SK-MEL-5 (cell line): ENCODE results near the gene GFY. TPM values are rescaled to one million over a fixed set of nuclear protein-coding genes. Genes with fewer than 3 reads are reported as not detected.

ENCODE experiments used
- DNase-seq: peaks from one replicate; pipeline ENCODE4 v3.0.0-alpha.2; 2016; ENCODE audit warnings: low read depth, low spot score
- in situ Hi-C: cut with HindIII; loops from 2 replicates; pipeline ENCODE4 v1.10.0; 2016; ENCODE audit warnings: low sequenced_read_pairs, high pct_unique_total_duplicates, low pct_unique_long_range_greater_than_20kb
- total RNA-seq: library from RNA; depleted of rRNA; stranded (reverse); fragments of >200 nt; shearing (Covaris generic); gene quantifications from 2 replicates; pipeline ENCODE4 v1.2.3, GENCODE V29; 2014

GFY gene
- total RNA-seq, 1 experiment from 2014 or later: not detected

DNA sequence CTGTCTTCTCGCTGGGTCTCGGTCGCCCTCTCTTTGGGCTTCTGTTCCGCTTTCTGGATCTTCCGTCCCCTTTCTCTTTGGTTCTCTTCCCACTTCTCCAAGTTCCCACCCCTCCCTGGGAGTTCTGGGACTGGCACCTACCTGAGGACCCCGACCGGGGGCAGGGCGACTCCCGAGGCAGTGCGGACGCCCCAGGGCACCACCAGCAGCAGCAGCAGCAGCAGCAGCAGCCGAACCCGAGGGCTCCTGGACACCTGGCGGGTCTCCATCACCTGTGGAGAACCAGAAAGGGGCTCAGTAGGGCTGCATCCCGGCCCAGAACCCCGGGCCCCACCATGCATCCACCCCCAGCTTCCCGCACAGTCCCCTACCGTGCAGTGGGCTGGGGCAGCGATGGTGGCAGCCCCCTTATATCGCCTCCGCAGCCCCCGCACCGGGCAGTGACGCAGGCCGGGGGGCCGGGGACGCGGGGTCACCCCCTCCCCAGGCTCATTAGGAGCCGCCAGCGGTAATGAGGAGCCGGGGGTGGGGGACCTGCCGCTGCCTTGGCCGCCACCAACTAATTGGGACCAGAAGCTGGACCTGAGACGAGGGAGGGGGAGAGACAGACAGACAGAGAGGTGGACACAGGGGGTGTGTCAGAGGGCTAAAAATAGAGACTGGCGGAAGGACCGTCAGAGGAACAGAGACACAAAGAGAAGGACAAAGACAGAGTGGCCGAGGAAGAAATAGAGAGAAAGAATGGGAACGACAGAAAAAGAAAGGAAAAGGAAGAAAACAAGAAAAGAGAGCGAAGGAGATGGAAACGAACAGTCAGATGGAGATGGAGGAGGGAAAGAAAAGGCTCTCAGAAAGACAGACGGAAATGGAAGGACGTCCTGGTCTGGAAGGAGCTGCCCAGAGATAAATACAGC is 1.9 kb upstream of the GFY start, which contains the start of gene PTH2:
Gene PTH2, minus strand, starts transcription at position 371 of the 914 bp plus-strand sequence. Its CDS starts 102 bp downstream, at position 269.
- in situ Hi-C loops: no loop called here
- DNase-seq: no peak

- no peak for DNase-seq
- in situ Hi-C loops: no loop called here
Observed at GRCh38 chr19:49423985-49424303, 1.2 kb upstream of the GFY start.

DNA sequence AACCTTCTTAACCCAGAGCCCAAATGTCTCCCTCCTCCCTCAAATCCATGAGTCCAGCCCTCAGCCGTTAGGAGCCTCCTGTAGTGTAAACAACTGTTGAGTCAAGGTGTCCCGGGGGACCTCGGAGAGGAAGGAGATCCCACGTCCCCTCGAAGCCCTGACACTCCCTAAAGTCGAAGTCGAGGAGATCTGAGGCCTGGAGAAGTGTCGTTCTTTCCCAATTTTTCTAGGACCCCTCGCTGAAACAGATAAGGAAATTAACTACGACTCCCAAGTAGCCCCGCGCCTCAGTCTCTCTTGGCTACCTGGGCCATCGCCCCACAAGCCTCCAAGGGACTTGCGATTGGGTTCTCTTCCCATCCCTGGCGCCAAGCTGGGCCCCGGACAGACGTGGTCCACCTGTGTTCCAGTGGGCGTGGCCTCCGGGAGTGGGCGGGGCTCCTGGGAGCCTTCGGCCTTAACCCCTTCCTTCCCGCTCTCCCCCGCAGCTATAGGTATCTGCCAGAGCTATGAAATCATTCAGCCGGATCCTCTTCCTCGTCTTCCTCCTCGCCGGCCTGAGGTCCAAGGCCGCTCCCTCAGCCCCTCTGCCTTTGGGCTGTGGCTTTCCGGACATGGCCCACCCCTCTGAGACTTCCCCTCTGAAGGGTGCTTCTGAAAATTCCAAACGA is 869 bp downstream of the GFY start:
- in situ Hi-C loops: no loop called here

GRCh38 chr19:49427339-49427738 is 2.2 kb downstream of the GFY start:
- in situ Hi-C loops: no loop called here
- no peak for DNase-seq

More for the DNA sequence above, 869 bp downstream of the GFY start:
- DNase-seq: peak; percentile 38

DNA sequence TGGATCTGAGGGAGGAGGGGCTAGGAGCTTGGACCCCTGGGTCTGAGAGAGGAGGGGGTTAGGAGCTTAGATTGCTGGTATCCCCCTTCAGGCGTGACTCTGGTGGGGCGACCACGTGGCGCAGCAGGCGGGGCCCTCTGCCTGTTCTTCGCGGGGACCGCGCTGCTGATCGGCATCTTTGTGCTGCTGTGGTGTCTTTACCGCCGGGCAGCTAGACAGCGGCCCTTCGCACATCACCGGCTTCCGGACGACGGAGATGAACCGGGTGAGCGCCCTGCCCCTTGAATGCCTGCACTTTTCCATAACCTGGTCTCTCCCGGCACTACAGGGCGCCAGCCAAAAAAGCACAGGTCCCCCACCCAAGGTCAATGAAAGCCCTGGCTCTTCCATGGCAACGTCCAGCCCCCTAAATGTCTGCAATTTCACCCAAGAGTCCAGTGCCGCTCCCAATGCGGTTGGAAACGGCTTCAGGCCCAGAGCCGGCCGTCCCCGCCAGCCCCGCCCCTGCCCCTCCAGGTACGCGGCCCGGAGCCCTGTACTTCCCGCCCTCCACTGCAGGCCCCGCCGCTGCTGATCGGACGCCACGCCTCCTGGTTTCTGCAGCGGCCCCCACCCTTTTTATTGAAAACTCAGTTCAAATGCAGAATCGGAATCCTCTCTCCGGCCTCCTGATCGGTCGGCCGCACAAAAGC is 2.8 kb downstream of the GFY start:
- in situ Hi-C loops: no loop called here
- no peak for DNase-seq

- DNase-seq: no peak
- in situ Hi-C loops: no loop called here
Observed at GRCh38 chr19:49428547-49429451, 3.6 kb downstream of the GFY start.

- DNase-seq: no peak
- in situ Hi-C loops: no loop called here
Observed at GRCh38 chr19:49430172-49430677, 5.0 kb downstream of the GFY start.

- in situ Hi-C loops: no loop called here
- no peak for DNase-seq
Observed at GRCh38 chr19:49430678-49431329, 5.6 kb downstream of the GFY start.

DNA sequence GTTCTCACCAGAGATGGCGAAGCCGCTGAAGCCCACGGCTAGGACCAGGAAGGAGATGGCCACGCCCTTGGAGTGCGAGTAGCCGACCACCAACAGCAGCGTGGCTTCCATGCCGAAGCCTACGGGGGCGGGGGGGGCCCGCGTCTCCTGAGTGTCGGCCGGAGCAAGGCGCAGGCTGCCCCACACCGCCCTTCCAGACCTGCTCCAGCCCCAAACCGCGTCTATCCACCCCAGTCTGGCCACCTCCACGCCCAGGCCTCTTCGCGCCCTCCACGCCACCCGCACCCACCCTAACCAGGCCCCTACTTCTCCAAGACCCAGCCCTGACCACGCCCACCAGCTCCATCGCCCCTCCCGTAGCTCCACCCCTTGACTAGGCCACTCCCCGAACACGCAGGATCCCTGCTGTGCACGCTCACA is 6.2 kb downstream of the GFY start:
- DNase-seq: no peak
- in situ Hi-C loops: no loop called here

GRCh38 chr19:49432141-49433073 is 7.2 kb downstream of the GFY start:
- no peak for DNase-seq
- in situ Hi-C loops: no loop called here

DNA sequence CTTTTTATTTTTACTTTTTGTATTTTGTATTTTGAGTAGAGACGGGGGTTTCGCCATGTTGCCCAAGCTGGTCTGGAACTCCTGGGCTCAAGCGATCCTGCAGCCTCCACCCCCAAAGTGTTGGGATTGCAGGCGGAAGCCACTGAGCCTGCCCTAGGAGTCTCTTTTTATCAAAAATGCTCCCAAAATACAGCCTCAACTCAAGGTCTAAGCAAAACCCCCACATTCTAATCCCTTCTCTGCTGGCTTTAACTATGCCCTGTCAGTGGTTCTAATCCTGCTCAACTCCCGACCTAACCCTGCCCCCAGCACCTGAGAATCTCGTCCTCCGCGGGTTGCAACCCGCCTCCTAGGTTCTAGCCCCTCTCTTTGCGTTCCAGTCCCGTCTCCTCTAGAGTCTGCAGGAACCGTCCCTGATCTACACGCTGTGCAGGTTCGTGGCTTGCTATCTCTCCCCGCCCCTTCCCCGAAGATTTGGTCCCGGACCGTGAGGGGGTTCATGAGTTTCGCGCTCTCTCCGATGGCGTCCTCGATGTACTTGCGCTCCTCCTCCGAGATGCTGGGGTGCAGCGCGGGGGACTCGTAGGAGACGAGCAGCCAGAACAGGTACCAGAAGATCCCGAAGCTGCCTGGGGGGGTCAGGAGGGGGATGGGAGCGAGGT is 8.2 kb downstream of the GFY start:
- no peak for DNase-seq
- in situ Hi-C loops: no loop called here

- no peak for DNase-seq
- in situ Hi-C loops: no loop called here
Observed at GRCh38 chr19:49434907-49435583, 9.9 kb downstream of the GFY start.

GRCh38 chr19:49435670-49436069 is 10.5 kb downstream of the GFY start:
- in situ Hi-C loops: no loop called here
- no peak for DNase-seq

- in situ Hi-C loops: no loop called here
Observed at GRCh38 chr19:49436381-49437017, 11.3 kb downstream of the GFY start.

More at GRCh38 chr19:49436381-49437017, 11.3 kb downstream of the GFY start:
- peak; percentile 42 for DNase-seq
